HG02981 (cell line): ENCODE measurements around the gene CTIF.
A peak's percentile ranks its signal among the peaks of the same experiment; 100 is the strongest.
"Not testable (repeated sequence)": the region's sequence is repeated elsewhere in the genome, so short reads cannot be mapped to it uniquely, and the experiment has no call there.

Source experiments
- ATAC-seq: cut with Tn5 transposase; IDR thresholded peaks from one replicate; pipeline ENCODE4 v1.9.1; 2021; ENCODE audit warnings: mild to moderate bottlenecking, moderate library complexity; ENCODE audit not compliant: unreplicated experiment

CTIF gene

DNA sequence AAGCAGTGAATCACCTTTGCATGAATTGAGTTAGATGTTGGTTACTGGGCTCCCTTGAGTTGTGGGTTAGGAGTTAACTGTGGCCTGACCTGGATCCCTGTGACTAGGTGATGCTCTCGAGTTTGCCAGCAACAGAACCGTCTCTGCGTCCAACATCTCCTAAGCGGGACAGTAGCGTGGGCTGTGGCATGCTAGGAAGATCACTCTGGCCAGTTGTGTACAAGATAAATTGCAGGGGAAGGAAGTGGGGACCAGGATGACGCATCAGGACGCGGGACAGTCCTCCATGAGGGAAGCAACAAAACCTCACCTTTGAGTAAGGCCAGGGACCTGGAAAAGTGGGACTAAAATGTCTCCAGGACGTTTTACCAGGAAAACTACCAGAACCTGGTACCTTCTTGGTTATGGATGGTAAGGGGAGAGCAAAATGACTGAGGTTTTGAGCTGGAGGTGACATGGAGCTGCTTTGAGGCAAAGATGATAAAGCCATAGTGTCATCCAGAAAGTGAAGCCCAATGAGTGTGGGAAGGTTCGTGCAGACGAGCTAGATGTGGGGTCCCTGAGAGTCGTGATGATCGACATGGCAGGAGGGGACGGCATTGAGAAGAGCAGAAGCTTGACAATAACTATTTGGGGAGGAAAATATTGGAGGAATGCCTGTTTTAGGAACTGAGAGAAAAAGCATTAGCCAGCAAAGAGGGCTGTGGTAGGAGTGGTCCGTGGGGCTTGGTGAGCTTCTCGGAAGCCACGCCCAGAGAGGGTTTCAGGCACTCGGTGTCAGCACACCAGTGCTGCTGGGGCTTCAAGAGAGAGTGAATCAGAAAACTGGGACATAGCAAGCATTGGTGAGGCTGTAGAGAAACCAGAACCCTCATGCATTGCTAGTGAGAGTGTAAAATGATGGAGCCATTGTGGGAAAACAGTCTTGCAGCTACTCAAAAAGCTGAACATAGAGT lies 316.9 kb downstream of the CTIF start:
- ATAC-seq = no peak

DNA sequence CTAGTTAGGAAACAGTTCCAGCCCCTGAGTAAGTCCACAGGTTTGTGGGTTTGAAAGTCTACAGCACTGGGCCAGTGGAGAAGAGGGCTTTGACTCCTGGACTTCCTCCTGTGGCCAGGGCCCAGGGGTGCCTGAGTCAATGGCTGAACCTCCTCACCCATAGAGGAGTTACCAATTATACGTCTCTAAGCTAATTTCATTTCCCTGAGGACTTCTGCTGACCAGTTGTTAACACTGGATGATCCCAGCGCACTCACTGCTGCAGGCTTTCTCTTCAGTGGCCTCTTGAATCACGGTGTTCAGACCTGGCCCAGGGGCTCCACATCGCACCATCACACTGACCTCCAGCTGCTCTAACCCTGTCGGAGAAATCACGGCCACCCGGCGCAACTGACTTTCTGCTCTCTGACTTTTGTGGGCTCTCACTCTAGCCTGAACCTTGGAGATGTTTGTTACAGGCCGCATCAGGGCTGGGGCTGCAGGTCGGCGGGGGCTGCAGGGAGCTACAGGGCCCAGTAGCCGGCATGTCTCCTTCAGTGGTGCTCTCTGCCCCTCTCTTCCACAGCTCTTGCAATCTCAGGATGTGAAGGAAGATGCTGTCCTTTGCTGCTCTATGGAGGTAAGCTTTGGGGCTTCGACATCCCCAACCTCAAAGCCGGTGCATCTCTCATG lies 318.3 kb downstream of the CTIF start:
- no peak for ATAC-seq

GRCh38 chr18:48858676-48859075 lies 319.8 kb downstream of the CTIF start:
- no peak for ATAC-seq

- ATAC-seq = no peak
These were observed 320.8 kb downstream of the CTIF start for GRCh38 chr18:48859311-48860268.

DNA sequence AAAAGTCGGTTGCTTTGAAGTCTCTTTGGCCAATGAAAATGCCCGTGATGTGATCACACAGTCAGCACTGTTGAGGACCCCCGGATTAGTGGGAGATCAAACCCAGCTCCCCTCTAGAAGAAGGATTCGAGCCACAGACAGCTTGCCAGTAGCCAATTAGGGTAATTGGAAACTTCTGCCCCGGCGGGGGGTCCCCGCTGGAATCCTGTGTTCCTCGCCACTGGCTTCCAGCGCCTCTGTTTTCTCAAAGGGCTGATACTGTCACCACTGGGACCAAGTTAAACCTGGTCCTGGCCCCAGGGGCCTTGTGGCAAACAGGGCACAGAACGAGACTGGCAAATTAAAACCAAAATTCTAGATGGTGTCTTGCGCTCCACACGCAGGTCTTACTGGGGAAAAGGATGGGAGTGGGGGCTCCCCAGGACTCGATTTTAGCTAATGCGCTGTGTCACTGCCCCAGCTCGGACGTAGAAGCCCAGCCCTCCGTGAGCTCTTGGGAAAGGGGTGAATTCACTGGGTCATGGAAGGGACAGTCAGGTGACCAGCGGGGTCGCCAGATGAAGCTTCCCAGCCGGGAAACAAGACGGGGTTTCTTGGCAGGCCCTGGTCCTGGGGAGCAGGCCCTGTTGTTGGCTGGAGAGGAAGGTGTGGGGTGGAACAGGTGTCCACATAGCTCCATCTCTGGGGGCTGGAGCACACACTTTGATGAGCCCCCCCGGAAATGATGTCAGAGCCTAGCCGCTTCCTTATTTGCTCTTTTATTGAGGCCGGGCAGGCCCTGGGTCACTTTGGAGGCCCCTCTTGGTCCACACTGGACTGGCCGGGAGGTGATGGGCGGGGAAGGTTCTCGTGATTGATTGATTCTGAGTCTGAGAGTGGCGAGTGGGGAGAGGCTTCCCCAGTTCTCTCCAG lies 321.7 kb downstream of the CTIF start:
- ATAC-seq = no peak

DNA sequence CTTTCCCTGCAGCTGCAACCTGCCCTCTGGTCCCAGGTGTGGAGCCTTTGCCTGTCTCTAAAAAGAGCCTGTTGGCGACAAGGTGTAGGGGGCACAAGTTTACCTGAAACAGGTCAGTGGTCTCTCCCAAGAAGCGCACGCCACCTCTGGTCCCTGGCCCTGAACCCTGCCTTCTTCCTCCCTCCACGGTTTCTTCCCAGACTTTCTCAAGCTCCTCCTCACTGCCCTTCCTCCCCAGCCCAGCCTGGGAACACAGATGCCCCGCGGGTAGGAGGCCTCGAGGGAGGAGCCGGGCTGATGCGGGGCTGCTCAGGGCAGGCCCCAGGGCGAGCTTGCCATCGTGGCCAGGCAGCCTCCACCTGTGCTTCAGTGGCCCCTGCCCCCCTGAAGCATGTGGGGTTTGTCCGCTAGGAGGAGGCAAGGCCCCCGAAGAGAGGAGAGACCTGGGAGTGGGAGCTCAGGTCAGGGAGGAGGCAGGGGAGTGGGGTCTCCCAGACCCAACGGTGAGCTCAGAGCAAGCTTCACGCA lies 322.4 kb downstream of the CTIF start:
- ATAC-seq = no peak

DNA sequence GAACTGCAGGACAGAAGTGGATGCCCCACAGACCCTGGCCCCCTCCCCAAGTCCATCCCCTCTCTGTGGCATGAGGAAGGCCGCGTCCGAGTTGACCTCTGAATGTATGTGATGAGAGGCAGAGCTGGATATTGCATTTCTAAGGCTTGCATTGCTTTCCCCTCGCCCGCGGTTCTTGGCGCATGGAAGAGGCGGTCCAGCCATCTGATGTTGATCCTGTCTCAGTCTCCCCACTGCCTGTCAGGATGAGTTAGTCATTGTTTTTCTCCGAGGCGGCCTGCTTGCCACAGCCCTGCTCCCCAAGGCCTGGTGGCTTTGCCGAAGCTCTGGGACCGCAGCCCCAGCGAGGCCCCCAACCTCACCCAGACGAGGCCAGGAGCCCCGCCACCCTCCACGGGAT lies 323.3 kb downstream of the CTIF start:
- ATAC-seq = no peak

DNA sequence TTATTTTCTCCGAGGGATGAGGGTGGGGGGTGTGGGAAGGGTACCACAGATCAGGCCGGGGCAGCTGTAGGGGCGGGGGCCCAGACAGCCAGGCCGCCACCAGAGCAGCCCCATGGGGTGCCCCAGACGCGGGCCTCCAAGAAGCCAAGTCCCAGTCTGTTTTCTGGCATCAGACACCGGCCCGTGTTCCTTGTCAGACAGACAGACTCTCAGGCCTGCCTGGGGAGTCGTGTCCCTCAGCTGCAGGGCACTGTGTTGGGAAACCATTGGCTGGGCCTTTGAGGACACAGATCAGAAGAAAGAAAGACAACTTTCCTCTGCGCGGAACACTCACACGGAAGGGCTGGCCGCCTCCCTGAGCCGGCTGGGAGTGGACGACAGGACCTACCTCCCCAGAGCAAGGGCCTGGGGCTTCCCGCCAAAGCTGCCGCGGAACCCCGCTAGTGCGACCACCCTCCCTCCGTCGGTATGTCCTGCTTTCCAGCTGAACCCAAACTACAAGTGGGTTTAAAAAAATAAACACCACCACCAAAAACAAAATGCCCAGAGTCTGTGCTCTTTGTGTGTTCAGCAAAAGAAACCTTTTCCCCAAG lies 323.9 kb downstream of the CTIF start:
- no peak for ATAC-seq

DNA sequence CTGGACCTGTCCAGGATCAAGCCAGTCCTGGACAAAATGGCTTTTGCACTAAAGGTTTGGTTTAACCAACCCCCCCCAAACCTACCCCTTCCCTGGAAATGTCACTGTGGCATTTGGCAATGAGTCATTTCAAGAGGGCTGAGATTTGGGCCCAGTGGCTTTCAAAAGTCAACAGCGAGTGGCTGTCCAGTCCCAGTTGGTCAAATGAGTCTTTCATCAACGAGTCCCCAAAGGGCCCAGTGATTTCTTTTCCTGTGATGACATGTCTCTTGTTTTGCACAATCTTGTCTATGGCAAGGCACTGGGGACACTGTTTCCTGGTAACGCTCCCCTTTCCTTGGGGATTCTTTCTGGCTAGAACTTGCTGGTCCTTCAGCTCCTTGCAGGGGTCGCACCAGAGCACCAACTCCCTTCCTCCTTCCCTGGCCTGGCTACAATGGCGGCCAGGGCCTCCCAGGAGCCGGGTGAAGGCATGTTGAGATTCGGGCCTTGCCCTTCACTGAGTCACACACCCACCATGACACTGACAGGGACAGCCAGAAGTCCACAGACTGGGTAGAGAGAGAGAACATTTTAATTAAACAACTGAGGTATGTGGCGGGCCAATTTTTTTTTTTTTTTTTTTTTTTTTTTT lies 324.7 kb downstream of the CTIF start:
- no peak for ATAC-seq

DNA sequence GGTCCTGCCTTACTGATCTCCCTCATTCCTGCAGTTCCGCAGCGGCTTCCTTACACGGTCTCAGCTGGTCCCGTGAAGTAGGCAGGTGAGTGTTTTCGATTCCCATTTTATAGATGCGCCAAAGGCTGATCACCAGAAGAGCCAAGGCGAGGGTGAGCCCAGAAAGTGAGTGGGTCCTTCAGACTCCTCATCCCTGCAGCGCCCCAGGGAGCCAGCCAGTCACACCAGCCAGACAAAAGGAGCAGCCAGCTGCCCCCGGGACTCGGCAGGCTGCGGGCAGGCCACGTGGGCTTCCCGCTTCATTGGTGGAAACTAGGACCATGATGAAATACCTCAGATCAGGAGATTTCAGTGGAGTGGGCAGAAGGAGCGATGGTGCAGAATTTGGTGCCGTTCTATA lies 326.0 kb downstream of the CTIF start:
- no peak for ATAC-seq

- ATAC-seq = no peak
These were observed 327.4 kb downstream of the CTIF start for GRCh38 chr18:48866028-48866733.

- ATAC-seq = no peak
These were observed 328.0 kb downstream of the CTIF start for GRCh38 chr18:48866856-48867255.

- ATAC-seq = no peak
These were observed 329.1 kb downstream of the CTIF start for GRCh38 chr18:48867978-48868377.

- peak; percentile 80 for ATAC-seq
These were observed 329.9 kb downstream of the CTIF start for GRCh38 chr18:48868468-48869466.

DNA sequence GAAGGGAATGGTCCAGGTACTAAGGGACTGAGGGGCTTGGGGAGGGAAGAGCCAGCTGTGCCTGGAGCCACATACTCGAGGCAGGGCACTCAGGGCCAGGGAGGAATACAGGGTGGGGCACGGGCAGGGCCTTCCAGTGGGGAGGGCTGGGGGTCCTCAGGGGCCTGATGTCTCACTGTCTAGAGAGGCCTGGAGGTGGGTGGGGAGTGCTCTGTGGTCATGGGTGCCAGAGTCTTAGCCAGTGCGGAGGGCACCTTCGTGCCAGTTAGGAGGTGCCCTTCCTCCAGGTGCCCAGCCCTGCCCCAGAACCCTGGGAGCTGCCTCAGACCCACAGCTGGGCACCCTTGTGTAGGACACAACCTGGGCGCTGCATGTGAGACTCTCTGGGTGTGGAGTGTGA lies 330.8 kb downstream of the CTIF start:
- ATAC-seq = no peak

DNA sequence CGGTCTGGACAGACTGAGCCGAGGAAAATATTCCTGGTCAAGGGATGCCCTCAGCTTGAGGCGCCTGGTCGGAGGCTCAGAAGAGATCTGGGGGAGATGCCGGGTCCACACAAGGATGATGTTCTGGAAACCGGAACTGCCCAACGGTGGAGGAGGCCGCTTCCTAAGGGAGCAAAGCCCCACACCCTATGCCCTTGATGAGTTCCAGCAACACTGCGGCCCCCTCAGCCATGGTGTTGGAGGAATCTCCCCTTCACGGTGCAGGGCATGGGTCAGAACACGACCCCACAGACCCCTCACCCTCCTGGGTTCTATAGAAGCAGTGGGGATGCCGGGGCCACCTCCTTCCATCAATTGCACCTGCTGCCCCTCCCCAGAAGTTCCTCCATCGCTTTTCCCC lies 332.1 kb downstream of the CTIF start:
- not testable (repeated sequence) for ATAC-seq
